Tibial artery (tissue), 4 donors: ENCODE results near the gene PBX2.

ENCODE experiments used
- DNase-seq, 2 donors: peaks; one replicate each; pipeline ENCODE4 v3.0.0-alpha.2; 2019
- H3K27ac ChIP-seq, 2 donors: fragments of 200-600 bp; sonication (generic) in 1 of 2; 1 replicate in 1 of 2; 2 replicates in 1 of 2; pipeline ENCODE4 v1.5.1; 2018 to 2019; ENCODE audit warnings: mild to moderate bottlenecking in 1 of 2
- H3K27me3 ChIP-seq, 2 donors: fragments of 200-600 bp; sonication (generic) in 1 of 2; one replicate each; pipeline versions ENCODE4 v1.5.1 to v1.6.0; 2016 to 2019
- H3K36me3 ChIP-seq, 3 donors: fragments of 200-600 bp; sonication (generic) in 2 of 3; one replicate each; pipeline ENCODE4 v1.5.1; 2016 to 2019; ENCODE audit warnings: mild to moderate bottlenecking in 2 of 3
- H3K4me1 ChIP-seq, 4 donors: fragments of 200-600 bp; sonication (generic) in 2 of 4; 1 replicate in 3 of 4; 2 replicates in 1 of 4; pipeline ENCODE4 v1.5.1; 2016 to 2019
- H3K4me3 ChIP-seq, 2 donors: fragments of 200-600 bp; sonication (generic) in 1 of 2; 1 replicate in 1 of 2; 2 replicates in 1 of 2; pipeline ENCODE4 v1.5.1; 2018 to 2019; ENCODE audit warnings: mild to moderate bottlenecking in 2 of 2
- H3K9me3 ChIP-seq, 3 donors: fragments of 200-600 bp; sonication (generic) in 1 of 3; one replicate each; pipeline ENCODE4 v1.5.1; 2016 to 2019
- intact Hi-C: fragments of 100-400 bp; cut with DNase I; formaldehyde crosslinking; loops from one replicate; pipeline ENCODE4 v1.15.0; 2023; ENCODE audit warnings: low total_unique reads
- TF ChIP-seq, protein P1 (sequence below), 2 experiments: fragments of 200-600 bp in 1 of 2; fragments of 450-650 bp in 1 of 2; IDR thresholded peaks; one replicate each; pipeline ENCODE4 v1.5.1; 2017 to 2019; ENCODE audit warnings: antibody characterized with exemption in 2 of 2, mild to moderate bottlenecking in 1 of 2, moderate library complexity in 1 of 2

PBX2 gene

DNA sequence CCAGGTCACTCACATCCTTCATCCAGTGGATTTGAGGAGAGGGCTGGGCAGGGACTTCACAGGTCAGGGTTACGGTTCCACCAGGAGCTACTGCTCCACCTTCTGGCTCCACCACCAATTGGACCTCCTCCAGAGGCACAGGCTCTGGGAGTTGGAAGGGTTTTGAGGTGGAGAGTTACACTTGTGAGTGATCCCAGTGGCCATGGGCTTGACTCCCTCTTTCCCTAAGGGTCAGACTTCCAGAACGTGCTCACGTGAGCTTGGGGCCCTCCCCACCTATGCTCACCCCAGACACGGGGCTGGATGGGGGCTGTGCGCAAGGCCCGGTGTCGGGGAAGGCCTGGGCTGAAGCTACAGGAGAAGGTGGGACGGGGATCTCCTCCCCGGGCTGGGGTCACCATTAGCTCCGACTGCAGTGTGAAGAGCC is 7.4 kb downstream of the PBX2 start:
- H3K4me3 ChIP-seq: no peak overlapping the region
- peak overlapping the region; percentile 50 to 92 for H3K27ac ChIP-seq
- H3K9me3 ChIP-seq: no peaks in the 10 kb centered on the region
- peaks cover 0 to 47% (median 33%) of the 10 kb centered on the region in 4 donors for H3K4me1 ChIP-seq
- TF ChIP-seq, protein P1, sequence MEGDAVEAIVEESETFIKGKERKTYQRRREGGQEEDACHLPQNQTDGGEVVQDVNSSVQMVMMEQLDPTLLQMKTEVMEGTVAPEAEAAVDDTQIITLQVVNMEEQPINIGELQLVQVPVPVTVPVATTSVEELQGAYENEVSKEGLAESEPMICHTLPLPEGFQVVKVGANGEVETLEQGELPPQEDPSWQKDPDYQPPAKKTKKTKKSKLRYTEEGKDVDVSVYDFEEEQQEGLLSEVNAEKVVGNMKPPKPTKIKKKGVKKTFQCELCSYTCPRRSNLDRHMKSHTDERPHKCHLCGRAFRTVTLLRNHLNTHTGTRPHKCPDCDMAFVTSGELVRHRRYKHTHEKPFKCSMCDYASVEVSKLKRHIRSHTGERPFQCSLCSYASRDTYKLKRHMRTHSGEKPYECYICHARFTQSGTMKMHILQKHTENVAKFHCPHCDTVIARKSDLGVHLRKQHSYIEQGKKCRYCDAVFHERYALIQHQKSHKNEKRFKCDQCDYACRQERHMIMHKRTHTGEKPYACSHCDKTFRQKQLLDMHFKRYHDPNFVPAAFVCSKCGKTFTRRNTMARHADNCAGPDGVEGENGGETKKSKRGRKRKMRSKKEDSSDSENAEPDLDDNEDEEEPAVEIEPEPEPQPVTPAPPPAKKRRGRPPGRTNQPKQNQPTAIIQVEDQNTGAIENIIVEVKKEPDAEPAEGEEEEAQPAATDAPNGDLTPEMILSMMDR (IDR thresholded peaks at IDR 0.05): no peak
- DNase-seq: no peak
- H3K27me3 ChIP-seq: no peaks in the 10 kb centered on the region
- intact Hi-C loops: no loop called here
- peaks cover 17 to 62% (median 45%) of the 10 kb centered on the region in 3 donors for H3K36me3 ChIP-seq

DNA sequence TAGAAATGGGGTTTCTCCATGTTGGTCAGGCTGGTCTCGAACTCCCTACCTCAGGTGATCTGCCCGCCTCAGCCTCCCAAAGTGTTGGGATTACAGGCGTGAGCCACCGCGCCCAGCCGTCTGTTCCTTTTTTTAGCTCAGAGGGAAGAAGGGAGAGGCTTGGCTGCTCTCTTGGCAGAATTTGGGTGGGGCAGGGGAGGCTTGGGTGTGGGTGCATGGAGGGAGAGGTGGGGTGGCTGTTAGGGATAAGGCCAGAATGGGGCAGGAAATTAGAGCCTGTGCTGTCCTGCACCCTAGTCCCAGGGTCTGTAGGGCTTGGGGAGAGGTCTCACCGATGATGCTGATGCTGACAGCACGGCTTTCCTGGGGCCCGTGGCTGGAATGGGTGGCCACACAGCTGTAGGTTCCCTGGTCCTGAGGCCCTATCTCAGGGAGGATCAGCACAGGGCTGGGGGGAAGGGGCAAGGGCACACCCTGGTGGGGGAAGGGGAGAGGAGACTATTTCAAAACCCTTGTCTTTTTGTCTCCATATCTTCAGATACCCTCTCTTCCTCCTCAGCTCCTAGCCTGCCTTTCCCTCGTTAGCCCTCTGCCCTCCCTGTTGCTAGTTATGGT is 8.0 kb downstream of the PBX2 start:
- intact Hi-C loops: no loop called here
- Histone ChIP-seq H3K27me3 (no peaks in the 10 kb centered on the region), H3K27ac (peak overlapping the region; percentile 50 to 92), H3K36me3 (peaks cover 12 to 57% (median 40%) of the 10 kb centered on the region in 3 donors), H3K9me3 (no peaks in the 10 kb centered on the region), H3K4me1 (peaks cover 0 to 45% (median 31%) of the 10 kb centered on the region in 4 donors), H3K4me3 (no peak overlapping the region)
- no peak for DNase-seq
- TF ChIP-seq, protein P1 (IDR thresholded peaks at IDR 0.05): no peak

DNA sequence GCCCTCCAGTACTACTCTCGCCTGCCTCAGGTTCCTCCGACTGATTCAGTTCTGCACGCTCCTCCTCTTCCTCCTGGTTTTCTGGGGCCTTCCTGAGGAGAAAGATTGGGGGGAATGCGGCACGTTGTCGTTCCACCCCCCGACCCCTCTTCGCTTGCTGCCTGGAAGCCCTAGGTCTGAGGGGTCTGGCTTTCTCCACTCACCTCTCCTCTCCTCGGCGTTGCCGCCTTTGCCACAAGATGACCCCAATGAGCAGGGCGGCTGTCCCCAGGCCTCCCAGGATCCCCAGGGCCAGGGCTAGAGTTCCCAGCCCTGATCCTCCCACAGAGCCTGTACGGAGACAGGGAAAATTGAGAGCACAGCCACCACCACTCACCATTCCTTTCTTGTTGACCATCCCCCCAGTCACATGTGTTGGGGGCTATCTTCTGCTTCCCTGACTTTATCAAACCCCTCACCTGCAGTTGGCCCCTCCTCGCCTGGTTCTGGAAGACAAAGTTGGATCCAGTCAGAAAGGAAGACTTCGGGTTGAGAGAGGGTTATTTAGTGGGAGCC is 8.8 kb downstream of the PBX2 start:
- Histone ChIP-seq H3K4me1 (peaks cover 0 to 45% (median 33%) of the 10 kb centered on the region in 4 donors), H3K27me3 (no peaks in the 10 kb centered on the region), H3K9me3 (no peaks in the 10 kb centered on the region), H3K27ac (peak overlapping the region in 1 of 2 donors; percentile 9), H3K4me3 (no peak overlapping the region), H3K36me3 (peaks cover 8 to 49% (median 33%) of the 10 kb centered on the region in 3 donors)
- TF ChIP-seq, protein P1 (IDR thresholded peaks at IDR 0.05): no peak
- intact Hi-C loops: no loop called here
- DNase-seq: no peak

DNA sequence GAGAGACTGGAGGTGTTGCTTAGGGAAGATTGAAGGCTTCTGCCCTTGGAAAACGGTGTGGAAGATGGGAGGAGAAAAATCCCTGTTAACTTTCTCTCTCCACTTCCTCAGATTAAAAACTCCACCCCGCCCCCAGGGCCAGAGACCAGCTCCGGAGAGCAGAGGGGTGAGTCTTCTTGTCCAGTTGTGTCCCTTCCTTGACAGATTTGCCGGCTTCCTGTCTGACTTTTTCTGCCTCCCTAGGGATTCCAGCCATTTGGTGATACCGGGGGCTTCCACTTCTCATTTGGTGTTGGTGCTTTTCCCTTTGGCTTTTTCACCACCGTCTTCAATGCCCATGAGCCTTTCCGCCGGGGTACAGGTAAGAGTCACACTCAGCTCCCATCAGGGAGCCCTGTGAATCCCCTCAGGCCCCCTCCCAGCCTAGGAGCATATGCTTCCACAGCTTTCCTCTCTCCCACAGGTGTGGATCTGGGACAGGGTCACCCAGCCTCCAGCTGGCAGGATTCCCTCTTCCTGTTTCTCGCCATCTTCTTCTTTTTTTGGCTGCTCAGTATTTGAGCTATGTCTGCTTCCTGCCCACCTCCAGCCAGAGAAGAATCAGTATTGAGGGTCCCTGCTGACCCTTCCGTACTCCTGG is 10.1 kb downstream of the PBX2 start:
- DNase-seq: no peak
- Histone ChIP-seq H3K9me3 (no peaks in the 10 kb centered on the region), H3K27ac (peak overlapping the region; percentile 95 to 96), H3K36me3 (peaks cover 8 to 46% (median 31%) of the 10 kb centered on the region in 3 donors), H3K27me3 (no peaks in the 10 kb centered on the region), H3K4me3 (no peak overlapping the region), H3K4me1 (peaks cover 0 to 50% (median 34%) of the 10 kb centered on the region in 4 donors)
- intact Hi-C loops: no loop called here
- TF ChIP-seq, protein P1 (IDR thresholded peaks at IDR 0.05): no peak

DNA sequence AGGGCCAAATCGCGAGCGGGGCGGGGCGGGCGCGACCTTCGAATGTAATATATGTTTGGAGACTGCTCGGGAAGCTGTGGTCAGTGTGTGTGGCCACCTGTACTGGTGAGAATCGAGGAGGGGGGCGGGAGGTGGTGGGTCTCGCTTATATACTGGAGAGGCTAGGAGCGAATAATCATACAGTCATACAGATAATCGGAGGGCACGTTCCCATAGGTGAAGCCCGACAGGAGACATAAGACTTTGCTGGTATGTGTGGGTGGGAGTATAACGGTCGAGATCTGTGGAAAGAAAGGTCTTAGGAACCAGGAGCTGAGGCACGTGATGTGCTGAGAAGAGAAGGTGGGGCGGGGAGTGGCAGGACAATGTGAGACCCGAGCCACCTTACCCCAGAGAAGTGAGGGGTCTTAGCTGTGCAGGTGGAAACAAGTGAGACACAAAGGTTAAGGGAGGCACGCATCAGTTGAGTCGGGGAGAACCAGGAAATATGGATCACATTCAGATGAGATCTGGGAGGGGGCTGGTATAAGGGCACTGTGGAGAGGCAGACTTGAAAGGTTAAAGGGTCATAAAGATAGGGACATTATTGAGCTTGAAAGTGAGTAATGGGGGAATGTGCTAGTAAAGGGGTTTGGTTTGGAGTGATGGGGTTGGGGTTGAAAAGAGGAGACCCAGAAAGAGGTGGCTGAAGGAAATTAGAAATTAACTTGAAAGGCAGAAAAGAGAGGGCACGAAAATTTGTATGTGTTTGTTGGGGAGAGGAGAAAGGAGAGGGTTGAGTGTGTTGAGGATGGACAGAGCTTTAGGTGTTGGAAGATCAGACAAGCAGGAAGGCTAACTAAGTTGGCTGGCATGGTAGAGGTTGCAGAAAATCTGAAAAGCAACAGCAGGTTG is 11.2 kb downstream of the PBX2 start:
- Histone ChIP-seq H3K9me3 (no peaks in the 10 kb centered on the region), H3K27me3 (no peaks in the 10 kb centered on the region), H3K4me1 (peaks cover 0 to 50% (median 38%) of the 10 kb centered on the region in 4 donors), H3K27ac (peak overlapping the region; percentile 95 to 96), H3K36me3 (peaks cover 8 to 43% (median 28%) of the 10 kb centered on the region in 3 donors), H3K4me3 (peak overlapping the region; percentile 80 to 95)
- intact Hi-C loops: no loop called here
- TF ChIP-seq, protein P1 (IDR thresholded peaks at IDR 0.05): no peak
- no peak for DNase-seq
